SJCRH30 (cell line): ENCODE results near the gene ARMH3. TPM values are rescaled to one million over a fixed set of nuclear protein-coding genes. Genes with fewer than 3 reads are reported as not detected.

ENCODE experiments used
- DNase-seq, 2 experiments: peaks; one replicate each; pipeline ENCODE4 v3.0.0-alpha.2; 2015 to 2020
- H3K27ac ChIP-seq: fragments of 250-450 bp; sonication (Bioruptor Pico); 2 replicates; pipeline ENCODE4 v1.5.1; 2020; ENCODE audit warnings: mild to moderate bottlenecking, moderate library complexity
- H3K27me3 ChIP-seq: fragments of 250-450 bp; sonication (Bioruptor Pico); 2 replicates; pipeline ENCODE4 v1.5.1; 2020; ENCODE audit warnings: mild to moderate bottlenecking, moderate library complexity
- H3K36me3 ChIP-seq: fragments of 250-450 bp; sonication (Bioruptor Pico); 2 replicates; pipeline ENCODE4 v1.5.1; 2020; ENCODE audit warnings: mild to moderate bottlenecking, moderate library complexity
- H3K4me1 ChIP-seq: fragments of 250-450 bp; sonication (Bioruptor Pico); 2 replicates; pipeline ENCODE4 v1.5.1; 2020; ENCODE audit warnings: mild to moderate bottlenecking, moderate library complexity
- H3K4me3 ChIP-seq: fragments of 250-450 bp; sonication (Bioruptor Pico); 2 replicates; pipeline ENCODE4 v1.5.1; 2020; ENCODE audit warnings: mild to moderate bottlenecking, moderate library complexity
- H3K9me3 ChIP-seq: fragments of 250-450 bp; sonication (Bioruptor Pico); replicated peaks from 2 replicates; pipeline ENCODE4 v1.5.1; 2020; ENCODE audit warnings: mild to moderate bottlenecking, moderate library complexity
- total RNA-seq: library from RNA; depleted of rRNA; stranded (reverse); fragments of >200 nt; shearing (Covaris generic); gene quantifications from 2 replicates; pipeline ENCODE4 v1.2.3, GENCODE V29; 2014; rRNA removed

Gene ARMH3
- total RNA-seq = 24.1 and 25.7 TPM in 2 replicates

- DNase-seq = peak; percentile 99 to 100
- Histone ChIP-seq H3K9me3 (no peaks in the 10 kb centered on the region), H3K4me1 (peaks cover 2% of the 10 kb centered on the region; the same call in 1 of the 2 replicates), H3K4me3 (peak within 1 kb of the TSS; percentile 97), H3K27ac (peak within 1 kb of the TSS; percentile 78), H3K36me3 (no peaks in the 10 kb centered on the region; the same call in 1 of the 2 replicates), H3K27me3 (no peaks in the 10 kb centered on the region)
Measured at GRCh38 chr10:102055647-102056419, at the start of gene ARMH3. Gene ARMH3 (minus strand): TSS chr10:102056173. CDS start chr10:102040114, 16,059 bp downstream.

GRCh38 chr10:102102421-102102820 is 46.4 kb upstream of the ARMH3 start:
- Histone ChIP-seq H3K4me1 (no peaks in the 10 kb centered on the region), H3K27me3 (no peaks in the 10 kb centered on the region), H3K4me3 (no peak overlapping the region), H3K36me3 (peaks cover 17% of the 10 kb centered on the region), H3K27ac (no peak overlapping the region), H3K9me3 (no peaks in the 10 kb centered on the region)
- DNase-seq = no peak

- no peak for DNase-seq
- Histone ChIP-seq H3K4me3 (no peak overlapping the region), H3K27ac (no peak overlapping the region), H3K4me1 (no peaks in the 10 kb centered on the region), H3K9me3 (no peaks in the 10 kb centered on the region), H3K36me3 (peaks cover 8% of the 10 kb centered on the region; the same call in 1 of the 2 replicates), H3K27me3 (no peaks in the 10 kb centered on the region)
Measured at GRCh38 chr10:102101152-102101551, 45.2 kb upstream of the ARMH3 start.

DNA sequence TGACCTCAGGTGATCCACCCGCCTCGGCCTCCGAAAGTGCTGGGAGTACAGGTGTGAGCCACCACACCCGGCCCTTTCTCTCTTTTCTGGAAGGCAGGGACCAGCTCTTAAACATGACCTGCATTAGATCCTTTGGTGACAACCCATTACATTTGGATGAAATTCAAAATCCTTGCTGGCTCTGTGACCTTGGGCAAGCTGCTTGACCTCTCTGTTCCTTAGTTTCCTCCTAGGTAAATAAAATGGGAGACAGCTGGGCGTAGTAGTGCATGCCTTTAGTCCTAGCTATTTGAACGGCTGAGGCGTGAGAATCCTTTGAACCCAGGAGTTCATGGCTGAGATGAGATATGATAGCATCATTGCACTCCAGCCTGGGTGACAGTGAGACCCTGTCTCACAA is 40.5 kb upstream of the ARMH3 start:
- no peaks in the 10 kb centered on the region for H3K36me3 ChIP-seq
- H3K4me1 ChIP-seq = no peaks in the 10 kb centered on the region
- H3K4me3 ChIP-seq = no peak overlapping the region
- no peaks in the 10 kb centered on the region for H3K27me3 ChIP-seq
- DNase-seq = no peak
- H3K9me3 ChIP-seq = no peaks in the 10 kb centered on the region
- H3K27ac ChIP-seq = no peak overlapping the region

DNA sequence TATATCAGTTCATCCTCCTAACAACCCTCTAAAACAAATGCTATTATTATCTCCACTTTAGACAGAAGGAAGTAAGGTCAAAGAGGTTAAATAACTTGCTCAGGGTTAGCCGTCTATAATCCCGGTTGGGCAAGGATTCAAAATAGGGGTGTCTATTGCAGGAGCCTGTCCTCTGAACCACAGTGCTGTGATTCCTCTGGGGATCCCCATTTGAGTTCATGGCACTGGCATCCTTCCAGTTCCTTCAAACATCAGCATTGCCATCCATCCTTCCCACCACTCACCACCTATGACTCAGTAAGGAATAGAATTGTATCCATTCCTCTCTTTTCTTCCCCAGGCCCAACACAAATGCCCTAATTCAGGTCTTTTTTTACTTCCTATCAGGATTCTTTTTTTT is 34.8 kb upstream of the ARMH3 start:
- H3K36me3 ChIP-seq = no peaks in the 10 kb centered on the region
- no peaks in the 10 kb centered on the region for H3K4me1 ChIP-seq
- H3K27ac ChIP-seq = no peak overlapping the region
- H3K4me3 ChIP-seq = no peak overlapping the region
- DNase-seq = peak; percentile 36 to 49
- H3K27me3 ChIP-seq = no peaks in the 10 kb centered on the region
- no peaks in the 10 kb centered on the region for H3K9me3 ChIP-seq

DNA sequence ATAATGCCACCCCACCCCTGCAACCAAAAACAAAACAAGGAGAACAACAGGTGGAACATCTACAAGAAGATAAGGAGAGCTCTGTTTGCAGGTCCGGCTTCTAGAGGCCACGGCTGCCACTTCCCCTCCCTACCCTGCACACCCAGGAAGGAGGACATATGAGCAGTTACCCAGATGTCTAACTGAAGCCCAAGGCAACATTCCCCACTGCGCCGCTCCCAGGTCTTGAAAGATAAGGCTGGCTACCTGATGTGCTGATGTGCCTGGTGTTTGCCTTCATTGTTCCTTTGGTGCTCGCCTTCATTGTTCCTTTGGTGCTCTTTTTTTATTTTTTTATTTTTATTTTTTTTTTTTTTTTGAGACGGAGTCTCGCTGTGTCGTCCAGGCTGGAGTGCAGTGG is 30.2 kb upstream of the ARMH3 start:
- DNase-seq = no peak
- Histone ChIP-seq H3K4me3 (no peak overlapping the region), H3K27me3 (no peaks in the 10 kb centered on the region), H3K9me3 (no peaks in the 10 kb centered on the region), H3K27ac (no peak overlapping the region), H3K36me3 (no peaks in the 10 kb centered on the region), H3K4me1 (no peaks in the 10 kb centered on the region)

DNA sequence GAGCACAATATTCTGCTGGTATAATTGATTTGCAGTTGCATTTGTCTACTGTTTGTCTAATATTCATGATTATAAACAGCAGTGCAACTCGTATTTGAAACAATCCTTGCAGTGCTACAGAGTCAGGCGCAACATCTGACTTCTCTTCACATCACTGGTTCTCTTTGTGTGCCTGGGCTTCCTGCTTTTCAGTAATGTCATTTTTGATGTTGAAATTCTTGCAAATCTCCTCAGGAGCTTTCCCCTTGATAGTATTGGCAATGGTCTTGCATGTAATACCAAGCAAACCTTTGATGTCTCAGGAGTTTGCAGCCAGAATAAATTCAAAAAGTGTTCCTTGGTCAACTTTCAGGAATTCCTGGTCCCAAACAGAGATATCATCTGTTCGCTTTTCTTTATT is 29.4 kb upstream of the ARMH3 start:
- Histone ChIP-seq H3K36me3 (no peaks in the 10 kb centered on the region), H3K4me1 (no peaks in the 10 kb centered on the region), H3K27me3 (no peaks in the 10 kb centered on the region), H3K4me3 (no peak overlapping the region), H3K9me3 (no peaks in the 10 kb centered on the region), H3K27ac (no peak overlapping the region)
- no peak for DNase-seq

- DNase-seq = no peak
- H3K27me3 ChIP-seq = no peaks in the 10 kb centered on the region
- no peaks in the 10 kb centered on the region for H3K36me3 ChIP-seq
- no peak overlapping the region for H3K27ac ChIP-seq
- H3K9me3 ChIP-seq = no peaks in the 10 kb centered on the region
- no peak overlapping the region for H3K4me3 ChIP-seq
- H3K4me1 ChIP-seq = no peaks in the 10 kb centered on the region
Measured at GRCh38 chr10:102083541-102083940, 27.6 kb upstream of the ARMH3 start.

DNA sequence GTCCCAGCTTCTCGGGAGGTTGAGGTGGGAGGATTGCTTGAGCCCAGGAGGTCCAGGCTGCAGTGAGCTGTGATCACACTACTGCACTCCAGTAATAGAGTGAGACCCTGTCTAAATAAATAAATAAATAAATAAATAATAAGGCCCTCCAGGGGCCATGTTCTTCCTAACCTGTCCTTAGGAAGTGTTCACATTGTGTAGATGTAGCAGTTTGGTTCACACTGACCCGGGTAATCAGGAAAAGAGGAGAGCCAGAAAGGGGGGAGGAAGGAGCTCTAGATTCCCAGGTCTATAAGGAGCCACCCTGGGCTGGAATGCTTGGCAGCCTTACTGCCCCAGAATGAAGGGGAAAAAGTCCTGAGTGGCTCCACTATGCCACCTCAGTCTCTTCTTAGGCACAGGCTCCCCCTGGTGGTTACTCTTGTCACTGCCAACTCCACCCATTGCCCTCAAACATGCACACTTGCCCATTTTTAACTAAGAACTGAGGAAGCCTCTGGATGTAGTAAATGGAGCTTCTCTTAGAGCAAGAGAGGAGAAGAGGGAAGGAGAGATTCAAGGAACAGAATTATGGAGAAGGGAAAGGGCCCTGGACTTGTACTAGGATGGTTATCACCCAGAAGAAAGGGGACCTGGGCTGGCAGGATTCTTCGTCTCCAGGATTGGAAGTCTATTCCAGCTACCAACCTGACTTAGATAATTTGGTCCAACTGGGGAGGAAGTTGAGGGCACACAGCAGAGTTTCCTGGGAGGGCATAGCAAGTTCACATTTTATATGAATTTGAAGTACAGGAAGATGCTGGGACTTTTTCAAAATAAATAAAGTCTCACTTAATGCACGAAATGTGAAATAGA is 16.9 kb upstream of the ARMH3 start:
- peak; percentile 88 to 97 for DNase-seq
- Histone ChIP-seq H3K4me1 (no peaks in the 10 kb centered on the region), H3K27ac (no peak overlapping the region), H3K27me3 (no peaks in the 10 kb centered on the region), H3K9me3 (no peaks in the 10 kb centered on the region), H3K4me3 (no peak overlapping the region), H3K36me3 (no peaks in the 10 kb centered on the region)

DNA sequence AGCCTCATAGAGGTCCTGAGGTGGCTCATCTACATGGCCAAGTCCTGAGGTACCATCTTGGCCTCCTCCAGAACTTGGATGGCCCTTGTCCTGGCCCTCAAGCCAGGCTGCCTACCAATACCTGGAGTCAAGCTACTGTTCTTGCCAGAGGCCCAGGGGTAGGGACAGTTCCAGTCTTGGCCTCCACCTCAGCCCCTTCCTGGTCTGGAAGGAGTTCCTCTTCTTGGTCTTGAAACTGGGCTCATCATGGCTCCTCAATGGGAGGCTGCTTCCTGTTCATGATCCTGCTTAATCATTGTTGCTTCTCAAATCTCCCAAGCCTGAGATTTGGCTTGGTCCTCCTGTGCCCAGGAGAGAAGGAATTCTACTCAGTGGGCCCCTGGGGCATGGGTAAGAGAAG is 13.1 kb upstream of the ARMH3 start:
- Histone ChIP-seq H3K27ac (no peak overlapping the region), H3K4me1 (no peaks in the 10 kb centered on the region), H3K9me3 (no peaks in the 10 kb centered on the region), H3K27me3 (peaks cover 1% of the 10 kb centered on the region; the same call in 1 of the 2 replicates), H3K36me3 (no peaks in the 10 kb centered on the region), H3K4me3 (no peak overlapping the region)
- no peak for DNase-seq

GRCh38 chr10:102068216-102068615 is 12.2 kb upstream of the ARMH3 start:
- Histone ChIP-seq H3K9me3 (no peaks in the 10 kb centered on the region), H3K4me3 (no peak overlapping the region), H3K36me3 (no peaks in the 10 kb centered on the region), H3K27me3 (peaks cover 3% of the 10 kb centered on the region; the same call in 1 of the 2 replicates), H3K4me1 (no peaks in the 10 kb centered on the region), H3K27ac (no peak overlapping the region)
- DNase-seq = peak; percentile 40 to 64

GRCh38 chr10:102067091-102067916 is 11.3 kb upstream of the ARMH3 start:
- Histone ChIP-seq H3K4me3 (no peak overlapping the region), H3K27ac (no peak overlapping the region), H3K27me3 (peaks cover 3% of the 10 kb centered on the region; the same call in 1 of the 2 replicates), H3K9me3 (no peaks in the 10 kb centered on the region), H3K4me1 (no peaks in the 10 kb centered on the region), H3K36me3 (no peaks in the 10 kb centered on the region)
- no peak for DNase-seq

DNA sequence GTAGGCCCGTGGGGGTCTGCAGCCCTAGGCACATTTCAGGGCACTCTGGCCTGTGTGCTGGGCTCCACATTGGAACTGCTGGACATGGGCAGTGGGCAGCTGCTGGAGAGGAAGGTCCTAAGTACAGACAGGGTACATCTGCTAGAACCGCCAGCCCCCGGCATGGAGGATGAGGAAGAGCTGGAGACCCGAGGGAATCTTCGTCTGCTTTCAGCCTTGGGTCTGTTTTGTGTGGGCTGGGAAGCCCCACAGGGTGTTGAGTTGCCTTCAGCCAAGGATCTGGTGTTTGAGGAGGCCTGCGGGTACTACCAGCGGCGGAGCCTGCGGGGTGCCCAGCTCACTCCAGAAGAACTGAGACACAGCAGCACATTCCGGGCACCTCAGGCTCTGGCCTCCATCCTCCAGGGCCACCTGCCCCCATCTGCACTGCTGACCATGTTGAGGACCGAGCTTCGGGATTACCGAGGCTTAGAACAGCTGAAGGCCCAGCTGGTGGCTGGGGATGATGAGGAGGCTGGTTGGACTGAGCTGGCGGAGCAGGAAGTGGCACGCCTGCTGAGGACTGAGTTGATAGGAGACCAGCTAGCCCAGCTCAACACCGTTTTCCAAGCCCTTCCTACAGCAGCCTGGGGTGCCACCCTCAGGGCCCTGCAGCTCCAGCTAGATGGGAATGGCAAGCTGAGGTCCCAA is 10.6 kb upstream of the ARMH3 start:
- Histone ChIP-seq H3K27me3 (peaks cover 3% of the 10 kb centered on the region; the same call in 1 of the 2 replicates), H3K4me3 (no peak overlapping the region), H3K36me3 (no peaks in the 10 kb centered on the region), H3K9me3 (no peaks in the 10 kb centered on the region), H3K4me1 (no peaks in the 10 kb centered on the region), H3K27ac (no peak overlapping the region)
- DNase-seq = peak; percentile 39 to 47
